ENCODE results near the gene NTN1. TPM values are rescaled to one million over a fixed set of nuclear protein-coding genes. Genes with fewer than 3 reads are reported as not detected.

NTN1 gene
- 1 to 10 TPM; 3.6 to 4.0 TPM for total RNA-seq

DNA sequence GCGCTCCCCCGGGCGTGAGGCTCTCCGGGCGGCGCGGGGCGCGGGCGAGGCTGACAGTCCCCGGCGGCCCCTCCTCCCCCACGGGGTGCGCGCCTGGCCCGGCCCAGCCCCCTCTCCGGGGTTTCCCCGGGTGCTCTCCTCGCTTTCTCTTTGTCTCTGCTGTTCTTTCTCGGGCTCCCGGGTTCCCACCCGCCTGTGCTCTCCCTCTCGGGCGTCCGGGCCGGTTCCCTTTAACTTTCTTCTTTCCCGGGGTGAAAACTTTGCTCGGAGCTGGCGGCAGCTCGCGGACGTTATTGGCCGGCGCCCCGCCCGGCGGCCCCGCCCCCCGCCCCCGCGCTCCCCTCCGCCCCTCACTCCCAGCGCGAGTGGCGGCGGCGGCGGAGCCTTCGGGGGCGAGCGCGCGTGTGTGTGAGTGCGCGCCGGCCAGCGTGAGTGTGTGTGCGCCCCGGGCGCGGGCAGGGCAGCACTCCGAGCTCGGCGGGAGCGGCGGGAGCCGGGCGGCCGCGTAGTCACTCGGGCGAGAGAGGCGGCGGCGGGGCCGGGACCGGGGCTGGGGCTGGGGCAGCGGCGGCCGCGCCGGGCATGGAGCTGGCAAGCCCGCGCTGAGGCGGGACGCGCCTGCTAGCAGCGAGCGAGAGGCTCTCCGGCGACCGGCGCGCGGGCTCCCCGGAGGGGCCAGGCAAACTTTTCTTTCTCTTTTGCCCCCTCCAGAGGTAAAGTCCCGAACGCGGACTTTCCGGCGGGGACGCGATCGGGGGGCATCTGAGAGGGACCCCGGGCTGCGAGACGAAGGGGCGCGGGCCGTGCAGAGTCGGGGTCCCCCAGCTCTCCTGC, at the start of gene NTN1:
TSS of gene NTN1 (plus strand) at position 353 of the 834 bp plus-strand sequence. CDS start 864 bp downstream, outside the sequence.
- intact Hi-C loops (cut with DNase I), result no loop called here
- Histone ChIP-seq H3K4me1 (peaks cover 45% of the 10 kb centered on the region), H3K27me3 (no peaks in the 10 kb centered on the region), H3K27ac (peak within 1 kb of the TSS; percentile 25 to 75 (median 48)), H3K36me3 (replicated peaks in 1 of 2; ENCODE audit: insufficient read depth in 1 of 2, low read depth in 2 of 2) (no peaks in the 10 kb centered on the region), H3K4me3 (peak within 1 kb of the TSS; percentile 30 to 43), H3K9me3 (no peaks in the 10 kb centered on the region)
- TF ChIP-seq POLR2A (IDR thresholded peaks at IDR 0.05), result peak in 2 of 3 donors; percentile 10 to 22
- no peak for TF ChIP-seq CTCF (IDR thresholded peaks at IDR 0.05)
- DNase-seq (peak; percentile 48 to 67 (median 58)), ATAC-seq (peak; percentile 77)
- 0% methylated on average over 21 to 109 of the region's 111 CpGs for WGBS, 2 donors

DNA sequence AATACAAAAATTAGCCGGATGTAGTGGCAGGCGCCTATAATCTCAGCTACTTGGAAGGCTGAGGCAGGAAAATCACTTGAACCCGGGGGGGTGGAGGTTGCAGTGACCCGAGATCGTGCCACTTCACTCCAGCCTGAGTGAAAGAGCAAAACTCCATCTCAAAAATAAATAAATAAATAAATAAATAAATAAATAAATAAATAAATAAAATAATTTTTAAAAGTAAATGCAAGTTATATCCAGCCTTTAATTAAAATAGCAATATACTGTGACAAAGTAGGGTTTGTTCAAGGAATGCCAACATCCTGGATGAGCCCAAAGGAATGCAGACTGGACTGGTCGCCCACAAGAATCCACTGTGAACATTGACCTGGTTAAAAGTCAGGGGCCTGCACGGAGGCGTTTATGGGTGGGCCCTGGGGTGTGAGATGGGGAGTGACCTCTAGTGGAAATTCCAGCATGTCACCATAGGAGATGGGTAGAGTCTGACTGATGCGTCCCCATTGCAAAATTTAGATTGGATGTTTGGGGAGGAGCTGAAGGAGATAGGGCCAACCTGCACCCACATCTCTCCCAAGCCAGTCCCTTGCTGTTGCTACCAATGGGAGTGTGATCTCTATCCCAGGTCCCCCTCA, 46.1 kb upstream of the NTN1 start:
- ATAC-seq (no peak), DNase-seq (no peak)
- WGBS, 2 donors, result 80 to 81% methylated on average over 9 of the region's 9 CpGs
- Histone ChIP-seq H3K36me3 (replicated peaks in 1 of 2; ENCODE audit: insufficient read depth in 1 of 2, low read depth in 2 of 2) (no peaks in the 10 kb centered on the region), H3K4me1 (no peaks in the 10 kb centered on the region), H3K27me3 (no peaks in the 10 kb centered on the region), H3K9me3 (no peaks in the 10 kb centered on the region), H3K27ac (no peak overlapping the region), H3K4me3 (no peak overlapping the region)
- no peak for TF ChIP-seq CTCF (IDR thresholded peaks at IDR 0.05)
- no peak for TF ChIP-seq POLR2A (IDR thresholded peaks at IDR 0.05)
- intact Hi-C loops (cut with DNase I), result no loop called here

GRCh38 chr17:8976638-8977037, 44.7 kb upstream of the NTN1 start:
- TF ChIP-seq POLR2A (IDR thresholded peaks at IDR 0.05), result no peak
- no peak for TF ChIP-seq CTCF (IDR thresholded peaks at IDR 0.05)
- H3K27me3 ChIP-seq, result no peaks in the 10 kb centered on the region
- ATAC-seq (no peak), DNase-seq (no peak)
- 70 to 92% methylated on average over 1 of the region's 1 CpG for WGBS, 2 donors
- no peaks in the 10 kb centered on the region for H3K4me1 ChIP-seq
- H3K4me3 ChIP-seq, result no peak overlapping the region
- no peaks in the 10 kb centered on the region for H3K9me3 ChIP-seq
- H3K27ac ChIP-seq, result no peak overlapping the region
- intact Hi-C loops (cut with DNase I), result no loop called here
- no peaks in the 10 kb centered on the region for H3K36me3 ChIP-seq (replicated peaks in 1 of 2; ENCODE audit: insufficient read depth in 1 of 2, low read depth in 2 of 2)

DNA sequence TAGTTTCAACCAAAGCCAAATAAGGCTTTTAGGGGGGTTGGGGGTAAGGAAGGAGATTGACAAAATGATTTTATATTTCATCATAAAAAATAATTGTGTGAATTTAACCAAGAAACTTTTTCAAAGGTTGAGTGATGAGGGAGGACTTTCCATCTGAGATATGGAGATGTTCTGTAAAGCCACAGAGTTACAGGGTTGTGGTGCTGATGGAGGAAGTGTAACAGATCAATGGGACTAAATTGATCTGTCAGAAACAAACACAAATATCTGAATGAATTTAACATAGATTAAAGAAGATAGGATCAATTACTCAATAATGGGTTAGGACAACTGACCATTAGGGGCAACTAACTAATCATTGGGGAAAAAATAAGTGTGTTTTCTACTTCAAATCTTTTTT, 41.6 kb upstream of the NTN1 start:
- Histone ChIP-seq H3K27me3 (no peaks in the 10 kb centered on the region), H3K36me3 (replicated peaks in 1 of 2; ENCODE audit: insufficient read depth in 1 of 2, low read depth in 2 of 2) (no peaks in the 10 kb centered on the region), H3K9me3 (no peaks in the 10 kb centered on the region), H3K27ac (no peak overlapping the region), H3K4me1 (no peaks in the 10 kb centered on the region), H3K4me3 (no peak overlapping the region)
- DNase-seq, result no peak
- TF ChIP-seq POLR2A (IDR thresholded peaks at IDR 0.05), result no peak
- TF ChIP-seq CTCF (IDR thresholded peaks at IDR 0.05), result no peak
- intact Hi-C loops (cut with DNase I), result no loop called here
- ATAC-seq, result no peak
